IPS-18c (cell line): ENCODE data around the gene TRIM44.
"Not testable (repeated sequence)": the region's sequence is repeated elsewhere in the genome, so short reads cannot be mapped to it uniquely, and the experiment has no call there.

Source experiments
- H3K4me3 ChIP-seq: 2 replicates; pipeline ENCODE4 v1.7.0; 2013; ENCODE audit warnings: low read depth, mild to moderate bottlenecking, low read length, moderate library complexity; ENCODE audit not compliant: insufficient read depth
- H3K9me3 ChIP-seq: one replicate; pipeline ENCODE4 v1.6.1; 2013; ENCODE audit warnings: mild to moderate bottlenecking, low read length, moderate library complexity; ENCODE audit not compliant: control insufficient read depth, insufficient read depth

Gene TRIM44

GRCh38 chr11:35658020-35658948, 4.3 kb upstream of the TRIM44 start:
- peaks cover under 1% of the 10 kb centered on the region for H3K9me3 ChIP-seq
- H3K4me3 ChIP-seq = no peak overlapping the region

DNA sequence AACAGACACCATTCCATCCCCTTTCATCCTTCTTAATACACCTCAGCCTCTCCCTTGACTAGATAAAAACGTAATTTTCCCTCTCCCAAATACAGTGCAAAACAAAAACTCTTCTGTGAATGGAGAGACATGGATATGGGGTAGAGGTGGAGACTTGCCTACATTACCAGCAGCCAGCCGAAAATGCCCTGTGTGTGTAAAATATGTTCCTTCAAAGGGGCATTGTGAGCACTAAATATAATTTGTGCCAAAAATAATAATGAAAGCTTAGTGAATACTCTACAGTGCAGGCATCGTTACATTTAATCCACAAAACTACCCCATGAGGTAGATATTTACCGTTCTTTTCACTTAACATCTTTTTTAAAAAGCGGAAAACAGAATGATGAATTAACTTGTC, 1.0 kb upstream of the TRIM44 start:
- Histone ChIP-seq H3K4me3 (no peak overlapping the region), H3K9me3 (peaks cover 3% of the 10 kb centered on the region)

DNA sequence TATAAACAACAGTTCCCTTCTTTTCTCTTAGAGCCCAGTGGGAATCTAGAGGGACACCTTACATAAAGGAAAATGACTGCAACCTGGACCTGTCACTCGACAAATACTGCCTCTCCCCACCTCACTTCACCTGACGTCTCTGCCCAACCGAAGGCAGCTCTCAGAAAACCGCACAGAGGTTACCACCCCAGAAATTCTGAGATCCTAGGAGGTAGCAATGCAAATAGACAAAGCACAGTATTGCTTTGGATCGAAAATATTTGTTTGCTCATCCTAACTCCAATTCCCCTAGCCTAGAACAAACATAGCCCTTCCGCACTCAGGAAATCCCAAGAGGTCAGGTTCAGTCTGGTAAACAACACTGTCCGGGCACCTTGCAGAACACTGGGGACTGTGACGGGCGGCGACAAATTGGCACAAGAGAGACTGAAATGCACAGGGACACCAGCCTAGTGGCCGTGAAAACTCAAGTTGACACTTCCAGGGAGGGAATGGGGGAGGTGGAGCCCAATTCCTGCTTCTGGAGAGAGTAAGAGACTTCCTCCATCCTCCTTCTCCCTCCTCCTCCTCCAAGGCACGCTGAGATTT, 420 bp upstream of the TRIM44 start:
- Histone ChIP-seq H3K4me3 (peak overlapping the region; percentile 73), H3K9me3 (peaks cover 3% of the 10 kb centered on the region)

DNA sequence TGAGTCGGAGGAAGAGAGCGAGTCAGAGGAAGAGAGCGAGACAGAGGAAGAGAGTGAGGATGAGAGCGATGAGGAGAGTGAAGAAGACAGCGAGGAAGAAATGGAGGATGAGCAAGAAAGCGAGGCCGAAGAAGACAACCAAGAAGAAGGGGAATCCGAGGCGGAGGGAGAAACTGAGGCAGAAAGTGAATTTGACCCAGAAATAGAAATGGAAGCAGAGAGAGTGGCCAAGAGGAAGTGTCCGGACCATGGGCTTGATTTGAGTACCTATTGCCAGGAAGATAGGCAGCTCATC, 780 bp downstream of the TRIM44 start:
- Histone ChIP-seq H3K9me3 (peaks cover 5% of the 10 kb centered on the region), H3K4me3 (peak overlapping the region; percentile 73)

DNA sequence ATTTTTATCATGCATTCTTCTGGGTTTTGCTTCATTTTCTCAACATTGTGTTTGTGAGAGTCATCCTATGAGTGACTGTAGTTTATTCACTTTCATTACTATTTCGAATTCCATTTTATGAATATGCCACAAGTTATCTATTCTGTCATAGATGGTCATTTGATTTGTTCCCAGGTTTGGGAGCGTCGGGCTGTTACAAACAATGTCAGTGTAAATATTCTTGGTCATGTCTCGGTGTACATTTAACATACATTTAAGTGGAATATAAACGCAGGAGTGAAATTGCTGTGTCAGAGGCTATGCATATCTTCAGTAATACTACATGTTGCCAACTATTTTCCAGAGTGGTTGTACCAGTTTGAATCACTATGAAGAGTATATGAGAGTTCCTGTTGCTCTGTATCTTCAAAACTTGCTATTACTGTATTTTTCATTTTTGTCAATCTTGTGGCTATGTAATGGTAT, 2.4 kb downstream of the TRIM44 start:
- Histone ChIP-seq H3K9me3 (peaks cover 5% of the 10 kb centered on the region), H3K4me3 (no peak overlapping the region)

- H3K9me3 ChIP-seq = peaks cover 5% of the 10 kb centered on the region
These were observed 4.7 kb downstream of the TRIM44 start for GRCh38 chr11:35667257-35667656.

GRCh38 chr11:35668350-35668749, 5.8 kb downstream of the TRIM44 start:
- H3K9me3 ChIP-seq, H3K4me3 ChIP-seq: not testable (repeated sequence)

More at GRCh38 chr11:35667257-35667656, 4.7 kb downstream of the TRIM44 start:
- H3K4me3 ChIP-seq = no peak overlapping the region

- H3K4me3 ChIP-seq = no peak overlapping the region
These were observed 9.0 kb downstream of the TRIM44 start for GRCh38 chr11:35671396-35672127.

DNA sequence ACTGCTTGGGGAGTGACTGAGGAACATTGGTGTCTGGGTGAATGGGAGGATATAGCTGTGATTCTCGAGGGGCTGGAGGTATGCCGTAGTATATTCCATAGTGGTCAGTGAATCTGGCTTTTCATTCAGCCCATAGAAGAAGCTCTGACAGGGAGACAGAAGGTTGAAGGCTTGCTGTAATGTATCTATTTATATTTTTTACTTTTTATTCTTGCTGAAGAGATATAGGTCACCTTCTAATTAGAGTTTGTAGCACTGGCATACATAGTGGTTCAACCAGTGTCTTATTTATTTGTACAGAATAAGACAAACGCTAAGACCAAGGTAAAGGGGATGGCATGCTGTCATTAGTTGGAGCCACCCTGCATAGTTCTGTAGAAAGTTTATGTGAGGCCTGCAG, 10.0 kb downstream of the TRIM44 start:
- no peaks in the 10 kb centered on the region for H3K9me3 ChIP-seq
- H3K4me3 ChIP-seq = no peak overlapping the region

More at GRCh38 chr11:35671396-35672127, 9.0 kb downstream of the TRIM44 start:
- H3K9me3 ChIP-seq = peaks cover 2% of the 10 kb centered on the region

GRCh38 chr11:35675901-35676610, 13.5 kb downstream of the TRIM44 start:
- Histone ChIP-seq H3K4me3 (no peak overlapping the region), H3K9me3 (no peaks in the 10 kb centered on the region)

DNA sequence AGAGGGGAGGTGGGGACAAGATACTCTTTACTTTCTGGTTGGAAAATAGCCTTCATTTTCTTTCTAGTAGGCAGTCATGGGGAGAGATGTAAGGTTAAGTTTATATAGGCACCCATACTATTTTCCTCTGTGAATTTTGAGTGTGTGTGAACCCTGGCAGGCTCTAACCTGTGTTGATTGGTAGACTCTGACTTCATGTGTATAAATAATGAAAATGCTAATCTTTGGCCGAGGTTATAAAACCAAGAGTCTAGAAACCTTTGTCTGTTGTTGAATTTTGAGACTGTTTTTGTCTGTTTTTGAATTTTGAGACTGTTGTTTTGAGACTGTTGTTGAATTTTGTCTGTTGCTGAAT, 14.0 kb downstream of the TRIM44 start:
- Histone ChIP-seq H3K9me3 (no peaks in the 10 kb centered on the region), H3K4me3 (no peak overlapping the region)

DNA sequence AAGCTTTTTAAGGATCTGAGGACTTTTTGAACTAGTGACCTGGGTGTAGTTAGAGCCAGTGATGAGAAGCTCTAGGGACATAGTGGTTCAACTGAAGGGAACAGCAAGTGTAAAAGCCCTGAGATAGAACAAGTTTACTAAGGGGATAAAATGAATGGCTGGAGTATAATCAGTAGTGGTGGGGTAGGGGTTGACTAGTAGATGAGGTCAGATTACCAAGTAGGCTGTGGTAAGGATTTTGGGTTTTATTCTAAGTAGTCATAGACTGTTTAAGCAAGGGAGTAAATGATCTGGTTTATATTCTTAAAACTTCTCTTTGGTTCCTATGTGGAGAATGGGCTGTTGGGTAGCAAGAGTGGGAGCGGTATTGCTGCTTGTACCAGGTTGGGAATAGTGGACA, 15.3 kb downstream of the TRIM44 start:
- no peaks in the 10 kb centered on the region for H3K9me3 ChIP-seq

DNA sequence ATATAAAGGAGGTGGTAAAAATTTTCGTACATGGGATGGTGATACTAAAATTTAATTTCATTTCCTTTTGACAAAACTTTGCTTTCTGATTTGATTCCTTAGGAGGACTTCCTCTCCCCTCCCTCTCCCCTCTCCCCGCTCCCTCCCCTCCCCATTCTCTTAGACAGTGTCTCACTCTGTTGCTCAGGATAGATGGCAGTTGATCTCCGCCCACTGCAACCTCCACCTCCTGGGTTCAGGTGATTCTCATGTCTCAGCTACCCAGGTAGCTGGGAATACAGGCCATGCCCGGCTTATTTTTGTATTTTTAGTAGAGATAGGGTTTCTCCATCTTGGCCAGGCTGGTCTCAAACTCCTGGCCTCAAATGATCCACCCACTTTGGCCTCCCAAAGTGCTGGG, 15.9 kb downstream of the TRIM44 start:
- no peak overlapping the region for H3K4me3 ChIP-seq

More for the DNA sequence above, 15.3 kb downstream of the TRIM44 start:
- no peak overlapping the region for H3K4me3 ChIP-seq

DNA sequence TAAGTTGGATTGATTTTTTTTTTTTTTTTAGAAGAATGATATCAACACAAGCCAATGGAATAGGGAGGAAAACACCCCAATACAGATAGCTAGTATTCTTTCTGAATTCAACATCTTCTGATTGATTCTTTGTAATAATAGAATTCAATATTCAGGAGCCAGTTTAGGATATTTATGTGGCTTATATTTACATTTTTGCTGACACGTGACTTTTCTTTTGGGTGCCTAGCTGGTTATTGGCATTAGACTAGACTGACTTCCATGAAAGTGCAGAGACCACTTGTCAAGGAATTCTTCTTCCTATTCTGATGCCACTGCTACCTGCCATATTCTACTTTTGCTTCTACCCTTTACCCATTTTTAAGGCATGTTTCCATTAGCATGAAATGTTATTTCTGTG, 16.4 kb downstream of the TRIM44 start:
- H3K4me3 ChIP-seq = no peak overlapping the region
- no peaks in the 10 kb centered on the region for H3K9me3 ChIP-seq

More for the DNA sequence above, 15.9 kb downstream of the TRIM44 start:
- no peaks in the 10 kb centered on the region for H3K9me3 ChIP-seq

DNA sequence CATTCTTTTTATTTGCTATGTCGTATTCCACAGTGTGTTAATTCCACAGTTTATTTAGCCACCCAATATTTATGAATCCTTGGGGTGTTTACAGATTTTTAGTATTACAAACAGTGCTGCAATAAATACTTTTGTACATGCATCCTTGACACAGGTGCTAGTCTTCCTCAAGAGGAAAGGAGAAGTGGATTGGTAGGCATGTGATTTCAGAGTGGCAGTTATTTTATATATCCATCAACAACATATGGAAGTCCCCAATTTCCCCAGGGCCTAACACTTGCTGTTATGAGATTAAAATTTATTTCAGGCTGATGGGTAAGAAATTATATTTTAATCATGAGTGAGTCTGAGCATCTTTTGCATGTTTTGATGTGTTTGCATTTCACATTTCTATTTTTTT, 17.9 kb downstream of the TRIM44 start:
- no peak overlapping the region for H3K4me3 ChIP-seq

DNA sequence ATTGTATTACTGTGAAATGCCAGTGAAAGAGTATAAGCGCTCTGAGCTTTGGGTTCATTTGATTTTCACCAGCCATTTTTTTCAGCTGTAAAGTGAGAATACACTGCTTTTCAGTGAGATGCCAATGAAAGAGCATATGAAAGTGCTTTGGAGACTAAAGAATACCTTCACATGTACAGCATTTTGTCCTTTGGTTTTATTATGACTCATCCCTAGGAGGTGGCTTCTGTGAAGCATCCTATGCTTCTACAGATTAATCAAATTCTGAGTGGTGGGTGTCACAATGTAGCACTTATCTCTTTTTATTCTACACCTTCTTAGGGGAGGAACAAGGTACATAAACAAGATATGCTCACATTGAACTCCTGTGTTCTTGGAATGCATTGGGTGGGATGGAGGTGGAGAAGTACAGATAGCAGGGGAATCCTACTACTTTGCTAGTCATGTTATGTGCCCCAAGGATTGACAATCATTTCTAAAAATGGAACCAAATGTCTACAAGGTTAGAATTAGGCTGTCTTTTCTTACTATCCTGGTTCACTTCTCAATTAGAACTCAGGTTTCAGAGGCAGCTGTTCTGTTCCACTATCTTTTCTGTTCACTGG, 18.7 kb downstream of the TRIM44 start:
- Histone ChIP-seq H3K9me3 (no peaks in the 10 kb centered on the region), H3K4me3 (no peak overlapping the region)

More for the DNA sequence above, 17.9 kb downstream of the TRIM44 start:
- no peaks in the 10 kb centered on the region for H3K9me3 ChIP-seq
